ENCODE results near the gene TPO.
"Not testable (repeated sequence)": the region's sequence is repeated elsewhere in the genome, so short reads cannot be mapped to it uniquely, and the experiment has no call there.

TPO gene

GRCh38 chr2:1567556-1568344 lies 154.5 kb downstream of the TPO start:
- ATAC-seq (no peak), DNase-seq (no peak)
- Mint-ChIP-seq H3K4me1 (peaks cover 17% of the 10 kb centered on the region), H3K27me3 (peaks cover 3% of the 10 kb centered on the region), H3K9me3 (peaks cover 14 to 23% of the 10 kb centered on the region in 2 donors), H3K4me3 (no peak overlapping the region), H3K27ac (no peak overlapping the region)

GRCh38 chr2:1568345-1568668 lies 155.0 kb downstream of the TPO start:
- H3K27me3 Mint-ChIP-seq, H3K4me3 Mint-ChIP-seq, ATAC-seq, H3K27ac Mint-ChIP-seq, DNase-seq: not testable (repeated sequence)
- Mint-ChIP-seq H3K4me1 (peaks cover 15% of the 10 kb centered on the region), H3K9me3 (peaks cover 14 to 23% of the 10 kb centered on the region in 2 donors)

GRCh38 chr2:1569879-1570450 lies 156.7 kb downstream of the TPO start:
- DNase-seq (no peak), ATAC-seq (peak; percentile 26)
- Mint-ChIP-seq H3K27me3 (peaks cover 25% of the 10 kb centered on the region), H3K9me3 (peaks cover 14 to 23% of the 10 kb centered on the region in 2 donors), H3K4me3 (no peak overlapping the region), H3K4me1 (no peaks in the 10 kb centered on the region), H3K27ac (no peak overlapping the region)

GRCh38 chr2:1571477-1572417 lies 158.5 kb downstream of the TPO start:
- H3K9me3 Mint-ChIP-seq, result peaks cover 7 to 15% of the 10 kb centered on the region in 2 donors
- no peak overlapping the region for H3K4me3 Mint-ChIP-seq
- no peak for ATAC-seq
- no peaks in the 10 kb centered on the region for H3K4me1 Mint-ChIP-seq
- peaks cover 35% of the 10 kb centered on the region for H3K27me3 Mint-ChIP-seq
- H3K27ac Mint-ChIP-seq, result peak overlapping the region in 1 of 2 donors; percentile 20
- DNase-seq, result no peak

- no peak for DNase-seq
- H3K4me1 Mint-ChIP-seq, result no peaks in the 10 kb centered on the region
- H3K9me3 Mint-ChIP-seq, result peaks cover 0 to 6% of the 10 kb centered on the region in 2 donors
- ATAC-seq, result no peak
- H3K27ac Mint-ChIP-seq, result no peak overlapping the region
- no peak overlapping the region for H3K4me3 Mint-ChIP-seq
- H3K27me3 Mint-ChIP-seq, result peaks cover 35% of the 10 kb centered on the region
Measured at GRCh38 chr2:1572638-1573037, 159.4 kb downstream of the TPO start.

GRCh38 chr2:1577846-1578245 lies 164.6 kb downstream of the TPO start:
- Mint-ChIP-seq H3K4me1 (no peaks in the 10 kb centered on the region), H3K9me3 (no peaks in the 10 kb centered on the region), H3K4me3 (no peak overlapping the region), H3K27ac (no peak overlapping the region), H3K27me3 (peaks cover 50% of the 10 kb centered on the region)
- no peak for DNase-seq
- ATAC-seq, result no peak

- not testable (repeated sequence) for H3K4me1 Mint-ChIP-seq, DNase-seq, H3K4me3 Mint-ChIP-seq, H3K9me3 Mint-ChIP-seq, H3K27ac Mint-ChIP-seq, ATAC-seq
- H3K27me3 Mint-ChIP-seq, result peaks cover 25% of the 10 kb centered on the region
Measured at GRCh38 chr2:1581257-1581964, 168.1 kb downstream of the TPO start.

- H3K4me3 Mint-ChIP-seq, result no peak overlapping the region
- ATAC-seq (no peak), DNase-seq (no peak)
- no peaks in the 10 kb centered on the region for H3K4me1 Mint-ChIP-seq
- no peaks in the 10 kb centered on the region for H3K9me3 Mint-ChIP-seq
- no peak overlapping the region for H3K27ac Mint-ChIP-seq
- peaks cover 25% of the 10 kb centered on the region for H3K27me3 Mint-ChIP-seq
Measured at GRCh38 chr2:1581965-1582625, 168.8 kb downstream of the TPO start.

- ATAC-seq (no peak), DNase-seq (no peak)
- Mint-ChIP-seq H3K4me1 (no peaks in the 10 kb centered on the region), H3K27me3 (peaks cover 30% of the 10 kb centered on the region), H3K9me3 (no peaks in the 10 kb centered on the region), H3K4me3 (no peak overlapping the region), H3K27ac (no peak overlapping the region)
Measured at GRCh38 chr2:1582891-1583341, 169.7 kb downstream of the TPO start.

GRCh38 chr2:1584051-1584531 lies 170.8 kb downstream of the TPO start:
- DNase-seq, result no peak
- H3K27me3 Mint-ChIP-seq, result peaks cover 28% of the 10 kb centered on the region
- no peaks in the 10 kb centered on the region for H3K9me3 Mint-ChIP-seq
- no peak overlapping the region for H3K4me3 Mint-ChIP-seq
- no peak for ATAC-seq
- H3K27ac Mint-ChIP-seq, result no peak overlapping the region
- no peaks in the 10 kb centered on the region for H3K4me1 Mint-ChIP-seq

- H3K4me3 Mint-ChIP-seq, result no peak overlapping the region
- no peaks in the 10 kb centered on the region for H3K4me1 Mint-ChIP-seq
- H3K27me3 Mint-ChIP-seq, result peaks cover 35% of the 10 kb centered on the region
- H3K9me3 Mint-ChIP-seq, result no peaks in the 10 kb centered on the region
- no peak overlapping the region for H3K27ac Mint-ChIP-seq
- DNase-seq (no peak), ATAC-seq (no peak)
Measured at GRCh38 chr2:1584691-1585485, 171.6 kb downstream of the TPO start.

GRCh38 chr2:1585635-1586034 lies 172.4 kb downstream of the TPO start:
- no peaks in the 10 kb centered on the region for H3K9me3 Mint-ChIP-seq
- no peak overlapping the region for H3K4me3 Mint-ChIP-seq
- DNase-seq, result no peak
- peaks cover 42% of the 10 kb centered on the region for H3K27me3 Mint-ChIP-seq
- H3K27ac Mint-ChIP-seq, result peak overlapping the region in 1 of 2 donors; percentile 13
- H3K4me1 Mint-ChIP-seq, result no peaks in the 10 kb centered on the region
- ATAC-seq, result no peak

- Mint-ChIP-seq H3K27ac (no peak overlapping the region), H3K9me3 (no peaks in the 10 kb centered on the region), H3K4me3 (no peak overlapping the region), H3K4me1 (no peaks in the 10 kb centered on the region), H3K27me3 (peaks cover 50% of the 10 kb centered on the region)
- ATAC-seq (no peak), DNase-seq (no peak)
Measured at GRCh38 chr2:1586251-1586922, 173.1 kb downstream of the TPO start.
